NCI-H748 (cell line): ENCODE measurements around the gene TRIM66.

Experiments
- DNase-seq: peaks from one replicate; lab custom pipeline; 2025; ENCODE audit not compliant: unreplicated experiment; lab: John Stamatoyannopoulos, UW

Gene TRIM66

DNA sequence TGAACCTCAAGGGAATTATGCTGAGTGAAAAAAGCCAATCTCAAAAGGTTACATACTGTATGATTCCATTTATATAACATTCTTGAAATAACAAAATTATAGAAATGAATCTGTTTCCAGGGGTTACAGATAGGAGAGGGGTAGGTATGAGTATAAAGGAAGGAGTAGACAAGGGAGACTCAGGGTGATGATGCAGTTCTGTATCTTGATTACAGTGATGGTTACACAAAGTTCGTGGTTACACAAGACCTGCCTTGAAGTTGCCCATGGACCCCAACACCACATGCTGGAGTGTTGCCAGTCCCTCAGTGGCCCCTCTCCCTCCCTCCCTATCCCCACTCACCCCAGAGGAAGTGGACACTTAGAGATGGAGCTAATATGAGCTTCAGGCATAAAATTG lies 108.7 kb downstream of the TRIM66 start:
- no peak for DNase-seq

- no peak for DNase-seq
These were observed 114.8 kb downstream of the TRIM66 start for GRCh38 chr11:8567602-8568198.

GRCh38 chr11:8566613-8567210 lies 115.8 kb downstream of the TRIM66 start:
- DNase-seq: peak; percentile 69

DNA sequence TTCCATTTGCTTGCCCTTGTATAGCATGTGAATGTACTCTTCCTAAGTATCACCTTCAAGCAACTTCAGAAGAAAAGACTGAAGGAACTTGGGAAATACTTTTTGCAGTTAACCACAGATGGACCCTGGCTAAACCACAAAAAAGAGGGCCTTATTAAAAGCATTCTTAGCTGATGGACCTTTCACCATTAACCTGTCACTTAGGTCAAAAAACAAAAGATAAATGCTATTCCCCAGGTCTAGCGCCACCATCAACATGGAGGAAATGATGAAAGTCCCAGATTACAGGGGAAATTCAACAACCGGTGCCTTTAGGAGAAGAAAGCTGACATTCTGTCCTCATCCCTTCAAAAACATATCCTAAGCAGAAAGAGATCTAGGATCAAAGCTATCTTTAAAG lies 117.9 kb downstream of the TRIM66 start:
- no peak for DNase-seq
